Psoas muscle (tissue), 8 donors: Measurements from ENCODE around the gene KLF3. TPM values are rescaled to one million over a fixed set of nuclear protein-coding genes. Genes with fewer than 3 reads are reported as not detected.

Experiments used
- ATAC-seq, 4 donors: fragments of 200-7000 bp; cut with Tn5 transposase; one replicate each; pipeline ENCODE4 v1.9.1; 2020; ENCODE audit warnings: moderate library complexity in 3 of 4, mild to moderate bottlenecking in 2 of 4
- DNase-seq, 2 donors: peaks; one replicate each; pipeline ENCODE4 v3.0.0-alpha.2; 2020
- H3K27ac ChIP-seq: fragments of 200-600 bp; one replicate; pipeline ENCODE4 v1.8.0; 2022
- H3K27me3 ChIP-seq, 3 donors: fragments of 200-600 bp in 1 of 3; one replicate each; pipeline versions ENCODE4 v1.6.1 to v1.8.0; 2013 to 2022; ENCODE audit warnings: low read length in 2 of 3, mild to moderate bottlenecking in 2 of 3, moderate library complexity in 1 of 3; ENCODE audit not compliant: insufficient read depth in 3 of 3
- H3K36me3 ChIP-seq, 2 donors: fragments of 200-600 bp in 1 of 2; one replicate each; pipeline versions ENCODE4 v1.6.1 to v1.8.0; 2013 to 2022; ENCODE audit warnings: low read depth in 1 of 2, mild to moderate bottlenecking in 1 of 2, moderate library complexity in 1 of 2; ENCODE audit not compliant: insufficient read depth in 1 of 2
- H3K4me1 ChIP-seq: fragments of 200-600 bp; one replicate; pipeline ENCODE4 v1.8.0; 2022
- H3K4me3 ChIP-seq: fragments of 200-600 bp; one replicate; pipeline ENCODE4 v1.8.0; 2022; ENCODE audit warnings: mild to moderate bottlenecking
- H3K9me3 ChIP-seq: fragments of 200-600 bp; one replicate; pipeline ENCODE4 v1.8.0; 2022
- WGBS, 3 donors: extraction: QIAGEN DNeasy Blood & Tissue Kit; methylation state at CpG; one replicate each; pipeline versions ENCODE4 v1.1.6 to v1.1.7; 2013; 5-methylcytosine and 5-hydroxymethylcytosine counted together
- intact Hi-C, 2 donors: fragments of 100-400 bp; cut with DNase I; formaldehyde crosslinking; loops; one replicate each; pipeline versions ENCODE4 v1.11.0 to v1.14.2; 2022
- polyA plus RNA-seq, 3 donors: library from polyadenylated mRNA; stranded (reverse); fragments of 200-250 nt; gene quantifications; one replicate each; pipeline ENCODE4 v1.2.3, GENCODE V29; 2013
- total RNA-seq, 4 donors: library from RNA; stranded (reverse); fragmentation: NEBNext Ultra II Directional in 2 of 4; extraction: Animal tissue kit (Norgen Biotek cat#: 25700) in 2 of 4; gene quantifications; one replicate each; pipeline versions ENCODE4 v1.2.1 to v1.2.4, GENCODE V29; 2021 to 2023
- TF ChIP-seq, protein P1 (sequence below): fragments of 200-600 bp; IDR thresholded peaks from one replicate; pipeline ENCODE4 v1.8.0; 2022; ENCODE audit warnings: antibody characterized with exemption
- donor health status: healthy with polysubstance abuse.
- donor health status: DM: no; HTN: no; CAD: no; lungs with moderate emphysema.
- donor health status: Bipolar disorder and iron deficiency.
- donor health status: healthy.
- donor health status: DM: yes; HTN: yes; CAD: no.
- donor health status: DM: no; HTN: no; CAD: no.
- donor health status: DM: no; HTN: no; CAD: no.
- donor health status: DM: yes; HTN: yes; CAD: no.

KLF3 gene
- total and polyA plus RNA-seq, 7 donors: 8.9 to 29.1 (median 14.7) TPM

DNA sequence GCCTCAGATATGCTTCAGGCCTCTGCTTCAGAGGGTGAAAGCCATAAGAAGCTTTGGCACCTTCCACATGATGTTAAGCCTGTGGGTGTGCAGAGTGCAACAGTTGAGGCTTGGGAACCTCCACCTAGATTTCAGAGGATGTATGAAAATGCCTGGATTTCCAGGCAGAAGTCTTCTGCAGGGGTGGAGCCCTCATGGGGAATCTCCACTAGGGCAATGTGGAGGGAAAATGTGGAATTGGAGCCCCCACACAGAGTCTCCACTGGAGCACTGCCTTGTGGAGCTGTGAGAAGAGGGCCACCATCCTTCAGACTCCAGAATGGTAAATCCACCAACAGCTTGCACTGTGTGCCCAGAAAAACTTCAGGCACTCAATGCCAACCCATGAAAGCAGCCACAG lies 83.6 kb downstream of the KLF3 start:
- Histone ChIP-seq H3K27ac (no peak overlapping the region), H3K9me3 (no peaks in the 10 kb centered on the region), H3K36me3 (no peaks in the 10 kb centered on the region), H3K27me3 (no peaks in the 10 kb centered on the region), H3K4me1 (no peaks in the 10 kb centered on the region), H3K4me3 (no peak overlapping the region)
- intact Hi-C loops: no loop called here
- TF ChIP-seq, protein P1, sequence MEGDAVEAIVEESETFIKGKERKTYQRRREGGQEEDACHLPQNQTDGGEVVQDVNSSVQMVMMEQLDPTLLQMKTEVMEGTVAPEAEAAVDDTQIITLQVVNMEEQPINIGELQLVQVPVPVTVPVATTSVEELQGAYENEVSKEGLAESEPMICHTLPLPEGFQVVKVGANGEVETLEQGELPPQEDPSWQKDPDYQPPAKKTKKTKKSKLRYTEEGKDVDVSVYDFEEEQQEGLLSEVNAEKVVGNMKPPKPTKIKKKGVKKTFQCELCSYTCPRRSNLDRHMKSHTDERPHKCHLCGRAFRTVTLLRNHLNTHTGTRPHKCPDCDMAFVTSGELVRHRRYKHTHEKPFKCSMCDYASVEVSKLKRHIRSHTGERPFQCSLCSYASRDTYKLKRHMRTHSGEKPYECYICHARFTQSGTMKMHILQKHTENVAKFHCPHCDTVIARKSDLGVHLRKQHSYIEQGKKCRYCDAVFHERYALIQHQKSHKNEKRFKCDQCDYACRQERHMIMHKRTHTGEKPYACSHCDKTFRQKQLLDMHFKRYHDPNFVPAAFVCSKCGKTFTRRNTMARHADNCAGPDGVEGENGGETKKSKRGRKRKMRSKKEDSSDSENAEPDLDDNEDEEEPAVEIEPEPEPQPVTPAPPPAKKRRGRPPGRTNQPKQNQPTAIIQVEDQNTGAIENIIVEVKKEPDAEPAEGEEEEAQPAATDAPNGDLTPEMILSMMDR: no peak
- ATAC-seq (no peak), DNase-seq (no peak)

GRCh38 chr4:38749336-38749735 lies 85.3 kb downstream of the KLF3 start:
- 73 to 76% (median 74%) methylated on average over 4 of the region's 4 CpGs for WGBS, 3 donors
- intact Hi-C loops: no loop called here
- Histone ChIP-seq H3K4me3 (no peak overlapping the region), H3K9me3 (no peaks in the 10 kb centered on the region), H3K27me3 (no peaks in the 10 kb centered on the region), H3K4me1 (no peaks in the 10 kb centered on the region), H3K36me3 (no peaks in the 10 kb centered on the region), H3K27ac (no peak overlapping the region)
- ATAC-seq (no peak), DNase-seq (no peak)
- TF ChIP-seq, protein P1: no peak

Other genes with a start within 250 kb of the KLF3 start
- gene TLR10, start 118.8 kb downstream of the KLF3 start, total RNA-seq: under 1 TPM in 3 of 4 donors, not detected in 1; 0.11 to 0.17 (median 0.15) TPM
- under 1 TPM in 2 of 3 donors, not detected in 1; 0.01 TPM for gene TLR10, start 118.8 kb downstream of the KLF3 start, polyA plus RNA-seq
- gene TLR1, start 140.6 kb downstream of the KLF3 start, total RNA-seq: 1 to 10 TPM; 1.7 to 4.1 (median 2.3) TPM
- under 1 TPM; 0.22 to 0.68 (median 0.61) TPM for gene TLR1, start 140.6 kb downstream of the KLF3 start, polyA plus RNA-seq
- gene TLR6, start 192.6 kb downstream of the KLF3 start, total RNA-seq: 1 to 10 TPM in 3 of 4 donors, under 1 TPM in 1; 0.79 to 1.3 (median 1.2) TPM
- under 1 TPM; 0.12 to 0.31 (median 0.13) TPM for gene TLR6, start 192.6 kb downstream of the KLF3 start, polyA plus RNA-seq
- 10 to 100 TPM; 11.2 to 20.0 (median 17.5) TPM for gene FAM114A1, start 203.6 kb downstream of the KLF3 start, total RNA-seq
- 10 to 100 TPM in 1 of 3 donors, 1 to 10 TPM in 2; 5.6 to 16.6 (median 8.9) TPM for gene FAM114A1, start 203.6 kb downstream of the KLF3 start, polyA plus RNA-seq